H9 (cell line): ENCODE measurements around the gene ZNF555. TPM values are rescaled to one million over a fixed set of nuclear protein-coding genes. Genes with fewer than 3 reads are reported as not detected.

Source experiments
- DNase-seq: peaks from one replicate; pipeline ENCODE4 v3.0.0-alpha.2; 2017
- H2AFZ ChIP-seq: one replicate; pipeline ENCODE4 v1.6.1; 2013; ENCODE audit warnings: mild to moderate bottlenecking, low read length, control low read depth, moderate library complexity
- H2AK5ac ChIP-seq: 2 replicates; pipeline ENCODE4 v1.6.1; 2013; ENCODE audit warnings: low read length, control low read depth, mixed read lengths; ENCODE audit not compliant: insufficient read length
- H2BK120ac ChIP-seq: one replicate; pipeline ENCODE4 v1.6.1; 2013; ENCODE audit warnings: low read depth, mild to moderate bottlenecking, low read length, control low read depth, inconsistent platforms; ENCODE audit not compliant: poor library complexity, severe bottlenecking
- H2BK12ac ChIP-seq: 2 replicates; pipeline ENCODE4 v1.6.1; 2013; ENCODE audit warnings: low read length, control low read depth, mixed read lengths, low read depth; ENCODE audit not compliant: insufficient read length
- H2BK15ac ChIP-seq: 2 replicates; pipeline ENCODE4 v1.6.1; 2013; ENCODE audit warnings: low read depth, low read length, control low read depth
- H2BK20ac ChIP-seq: one replicate; pipeline ENCODE4 v1.6.1; 2013; ENCODE audit warnings: low read depth, mild to moderate bottlenecking, low read length, control low read depth, inconsistent platforms; ENCODE audit not compliant: poor library complexity, severe bottlenecking
- H2BK5ac ChIP-seq: 2 replicates; pipeline ENCODE4 v1.6.1; 2013; ENCODE audit warnings: low read length, control low read depth, mixed read lengths; ENCODE audit not compliant: insufficient read length
- H3K14ac ChIP-seq: 2 replicates; pipeline ENCODE4 v1.6.1; 2013; ENCODE audit warnings: low read length, control low read depth; ENCODE audit not compliant: insufficient read depth
- H3K18ac ChIP-seq: 2 replicates; pipeline ENCODE4 v1.6.1; 2013; ENCODE audit warnings: low read depth, mild to moderate bottlenecking, mixed read lengths, low read length, control low read depth; ENCODE audit not compliant: insufficient read length
- H3K23ac ChIP-seq: 2 replicates; pipeline ENCODE4 v1.6.1; 2013; ENCODE audit warnings: low read length, control low read depth, mixed read lengths, low read depth; ENCODE audit not compliant: insufficient read length
- H3K23me2 ChIP-seq: 2 replicates; pipeline ENCODE4 v1.6.1; 2013; ENCODE audit warnings: low read depth, mild to moderate bottlenecking, mixed read lengths, low read length, control low read depth; ENCODE audit not compliant: insufficient read length, poor library complexity, severe bottlenecking
- H3K27ac ChIP-seq: 2 replicates; pipeline ENCODE4 v1.5.1; 2013; ENCODE audit warnings: low read length, control low read depth, mixed read lengths, low read depth; ENCODE audit not compliant: insufficient read length
- H3K27me3 ChIP-seq: 2 replicates; pipeline ENCODE4 v1.6.1; 2013; ENCODE audit warnings: low read length, control low read depth, inconsistent platforms; ENCODE audit not compliant: insufficient read depth
- H3K4ac ChIP-seq: 2 replicates; pipeline ENCODE4 v1.6.1; 2013; ENCODE audit warnings: low read depth, mild to moderate bottlenecking, control low read depth, inconsistent platforms, low read length, moderate library complexity
- H3K4me1 ChIP-seq: 2 replicates; pipeline ENCODE4 v1.6.1; 2013; ENCODE audit warnings: low read length, control low read depth, inconsistent platforms; ENCODE audit not compliant: insufficient read depth
- H3K4me2 ChIP-seq: 2 replicates; pipeline ENCODE4 v1.6.1; 2013; ENCODE audit warnings: low read length, control low read depth, mixed read lengths; ENCODE audit not compliant: insufficient read length, insufficient read depth
- H3K56ac ChIP-seq: 2 replicates; pipeline ENCODE4 v1.6.1; 2013; ENCODE audit warnings: low read depth, mild to moderate bottlenecking, mixed read lengths, low read length, control low read depth; ENCODE audit not compliant: insufficient read length
- H3K79me1 ChIP-seq: 2 replicates; pipeline ENCODE4 v1.6.1; 2013; ENCODE audit warnings: low read depth, mild to moderate bottlenecking, moderate library complexity, low read length, control low read depth, inconsistent platforms; ENCODE audit not compliant: insufficient read depth, poor library complexity, severe bottlenecking
- H3K79me2 ChIP-seq: 2 replicates; pipeline ENCODE4 v1.6.1; 2013; ENCODE audit warnings: low read length, control low read depth, inconsistent platforms; ENCODE audit not compliant: insufficient read depth
- H3K9ac ChIP-seq: 2 replicates; pipeline ENCODE4 v1.6.1; 2013; ENCODE audit warnings: low read length, control low read depth, mixed read lengths; ENCODE audit not compliant: insufficient read length; ENCODE audit errors: extremely low read depth
- H3K9me3 ChIP-seq: one replicate; pipeline ENCODE4 v1.6.1; 2013; ENCODE audit warnings: low read depth, low read length, inconsistent platforms; ENCODE audit not compliant: control insufficient read depth
- H3T11ph ChIP-seq: one replicate; pipeline ENCODE4 v1.6.1; 2013; ENCODE audit warnings: mild to moderate bottlenecking, low read length, control low read depth, inconsistent platforms
- H4K20me1 ChIP-seq: one replicate; pipeline ENCODE4 v1.6.1; 2013; ENCODE audit not compliant: control insufficient read depth, insufficient read length, insufficient read depth
- H4K5ac ChIP-seq: 2 replicates; pipeline ENCODE4 v1.6.1; 2013; ENCODE audit warnings: low read depth, mild to moderate bottlenecking, mixed read lengths, low read length, control low read depth; ENCODE audit not compliant: insufficient read length
- H4K8ac ChIP-seq: replicated peaks from 2 replicates; pipeline ENCODE4 v1.6.1; 2013; ENCODE audit warnings: low read length, control low read depth, mixed read lengths, low read depth; ENCODE audit not compliant: insufficient read length
- H4K91ac ChIP-seq: 2 replicates; pipeline ENCODE4 v1.6.1; 2013; ENCODE audit warnings: low read depth, mild to moderate bottlenecking, moderate library complexity, mixed read lengths, low read length, control low read depth; ENCODE audit not compliant: insufficient read length
- H3K27ac Mint-ChIP-seq, 3 experiments: 2 replicates in 2 of 3; 3 replicates in 1 of 3; pipeline ENCODE4 v1.8.0; 2020 to 2021; ENCODE audit warnings: mixed read lengths in 3 of 3, mild to moderate bottlenecking in 1 of 3, moderate library complexity in 1 of 3
- H3K27me3 Mint-ChIP-seq: 2 replicates; pipeline ENCODE4 v1.8.0; 2021; ENCODE audit warnings: low read depth, mild to moderate bottlenecking, moderate library complexity, mixed read lengths
- H3K36me3 Mint-ChIP-seq, 3 experiments: 2 replicates in 2 of 3; 3 replicates in 1 of 3; pipeline ENCODE4 v1.8.0; 2020 to 2021; ENCODE audit warnings: low read depth in 3 of 3, mixed read lengths in 3 of 3; ENCODE audit not compliant: insufficient read depth in 1 of 3
- H3K4me1 Mint-ChIP-seq, 2 experiments: 2 replicates each; pipeline ENCODE4 v1.8.0; 2020; ENCODE audit warnings: mixed read lengths in 2 of 2
- H3K4me3 Mint-ChIP-seq, 2 experiments: 2 replicates in 1 of 2; 3 replicates in 1 of 2; pipeline ENCODE4 v1.8.0; 2020 to 2021; ENCODE audit warnings: mild to moderate bottlenecking in 2 of 2, mixed read lengths in 2 of 2, moderate library complexity in 1 of 2
- H3K9me3 Mint-ChIP-seq, 2 experiments: 2 replicates in 1 of 2; 3 replicates in 1 of 2; pipeline ENCODE4 v1.8.0; 2020; ENCODE audit warnings: mild to moderate bottlenecking in 2 of 2, mixed read lengths in 2 of 2, moderate library complexity in 1 of 2
- WGBS: extraction: QIAGEN DNeasy Blood & Tissue Kit; methylation state at CpG from one replicate; pipeline ENCODE4 v1.1.7; 2013; ENCODE audit warnings: missing lambda C conversion rate, low lambda C conversion rate, mixed read lengths; ENCODE audit not compliant: insufficient read length; ENCODE audit errors: extremely low coverage; 5-methylcytosine and 5-hydroxymethylcytosine counted together
- total RNA-seq: library from RNA; stranded (reverse); gene quantifications from 2 replicates; pipeline ENCODE4 v1.2.1, GENCODE V29; 2021
- TF ChIP-seq, protein P1 (sequence below): fragments of 200-600 bp; sonication (generic); conservative IDR thresholded peaks from 3 replicates; pipeline ENCODE4 v1.8.0; 2021; ENCODE audit warnings: antibody characterized with exemption, mild to moderate bottlenecking

Gene ZNF555
- total RNA-seq, 1 experiment from 2014 or later = 7.8 TPM

DNA sequence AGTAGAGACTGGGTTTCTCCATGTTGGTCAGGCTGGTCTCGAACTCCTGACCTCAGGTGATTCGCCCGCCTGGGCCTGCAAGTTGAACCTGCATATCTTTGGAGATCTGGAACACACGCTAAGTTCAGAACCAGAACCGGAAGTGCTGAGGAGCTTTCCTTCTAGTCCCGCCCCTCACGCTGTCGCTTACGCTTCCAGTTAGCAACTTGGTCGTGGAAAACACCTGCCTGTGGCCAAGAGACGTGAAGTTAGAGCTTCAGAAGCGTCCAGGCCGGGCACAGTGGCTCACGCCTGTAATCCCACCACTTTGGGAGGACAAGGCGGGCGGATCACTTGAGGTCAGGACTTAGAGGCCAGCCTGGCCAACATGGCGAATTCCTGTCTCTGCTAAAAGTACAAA is 44.5 kb downstream of the ZNF555 start:
- no peak overlapping the region for H2BK12ac ChIP-seq
- no peak overlapping the region for H4K5ac ChIP-seq
- Mint-ChIP-seq H3K4me3 (no peak overlapping the region), H3K27me3 (peaks cover 7% of the 10 kb centered on the region), H3K27ac (no peak overlapping the region), H3K4me1 (peaks cover 7 to 8% of the 10 kb centered on the region in 2 experiments), H3K36me3 (no peaks in the 10 kb centered on the region; a peak in 1 of 7 replicates), H3K9me3 (peaks cover 22 to 26% of the 10 kb centered on the region in 2 experiments)
- H3K23ac ChIP-seq = no peak overlapping the region
- no peak overlapping the region for H3K14ac ChIP-seq
- H2AK5ac ChIP-seq = no peak overlapping the region
- no peak overlapping the region for H3K56ac ChIP-seq
- no peak overlapping the region for H2AFZ ChIP-seq
- H3K27ac ChIP-seq = no peak overlapping the region
- H3K4ac ChIP-seq = no peak overlapping the region
- H3K79me1 ChIP-seq = no peaks in the 10 kb centered on the region
- no peak overlapping the region for H4K91ac ChIP-seq
- no peak overlapping the region for H2BK5ac ChIP-seq
- H3T11ph ChIP-seq = no peak overlapping the region
- no peak overlapping the region for H3K9ac ChIP-seq
- H3K18ac ChIP-seq = no peak overlapping the region
- no peaks in the 10 kb centered on the region for H4K20me1 ChIP-seq
- H4K8ac ChIP-seq = no peak overlapping the region
- no peaks in the 10 kb centered on the region for H3K9me3 ChIP-seq
- no peak for DNase-seq
- no peak overlapping the region for H3K4me2 ChIP-seq
- H3K23me2 ChIP-seq = no peaks in the 10 kb centered on the region
- H3K27me3 ChIP-seq = no peaks in the 10 kb centered on the region
- no peaks in the 10 kb centered on the region for H3K79me2 ChIP-seq
- WGBS = no CpG with 5 or more reads among the region's 17 CpGs
- H2BK15ac ChIP-seq = no peak overlapping the region
- H3K4me1 ChIP-seq = no peaks in the 10 kb centered on the region; the same call in 1 of the 2 replicates
- no peak overlapping the region for H2BK120ac ChIP-seq
- no peak overlapping the region for H2BK20ac ChIP-seq
- TF ChIP-seq, protein P1, sequence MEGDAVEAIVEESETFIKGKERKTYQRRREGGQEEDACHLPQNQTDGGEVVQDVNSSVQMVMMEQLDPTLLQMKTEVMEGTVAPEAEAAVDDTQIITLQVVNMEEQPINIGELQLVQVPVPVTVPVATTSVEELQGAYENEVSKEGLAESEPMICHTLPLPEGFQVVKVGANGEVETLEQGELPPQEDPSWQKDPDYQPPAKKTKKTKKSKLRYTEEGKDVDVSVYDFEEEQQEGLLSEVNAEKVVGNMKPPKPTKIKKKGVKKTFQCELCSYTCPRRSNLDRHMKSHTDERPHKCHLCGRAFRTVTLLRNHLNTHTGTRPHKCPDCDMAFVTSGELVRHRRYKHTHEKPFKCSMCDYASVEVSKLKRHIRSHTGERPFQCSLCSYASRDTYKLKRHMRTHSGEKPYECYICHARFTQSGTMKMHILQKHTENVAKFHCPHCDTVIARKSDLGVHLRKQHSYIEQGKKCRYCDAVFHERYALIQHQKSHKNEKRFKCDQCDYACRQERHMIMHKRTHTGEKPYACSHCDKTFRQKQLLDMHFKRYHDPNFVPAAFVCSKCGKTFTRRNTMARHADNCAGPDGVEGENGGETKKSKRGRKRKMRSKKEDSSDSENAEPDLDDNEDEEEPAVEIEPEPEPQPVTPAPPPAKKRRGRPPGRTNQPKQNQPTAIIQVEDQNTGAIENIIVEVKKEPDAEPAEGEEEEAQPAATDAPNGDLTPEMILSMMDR = no peak
